Fibroblast of the conjunctiva (primary cell): ENCODE results near the gene CTNNBL1.
"Not testable (repeated sequence)": the region's sequence is repeated elsewhere in the genome, so short reads cannot be mapped to it uniquely, and the experiment has no call there.

Source experiments
- DNase-seq: peaks from one replicate; pipeline ENCODE4 v3.0.0-alpha.2; 2010; ENCODE audit warnings: low read depth

CTNNBL1 gene, protein sequence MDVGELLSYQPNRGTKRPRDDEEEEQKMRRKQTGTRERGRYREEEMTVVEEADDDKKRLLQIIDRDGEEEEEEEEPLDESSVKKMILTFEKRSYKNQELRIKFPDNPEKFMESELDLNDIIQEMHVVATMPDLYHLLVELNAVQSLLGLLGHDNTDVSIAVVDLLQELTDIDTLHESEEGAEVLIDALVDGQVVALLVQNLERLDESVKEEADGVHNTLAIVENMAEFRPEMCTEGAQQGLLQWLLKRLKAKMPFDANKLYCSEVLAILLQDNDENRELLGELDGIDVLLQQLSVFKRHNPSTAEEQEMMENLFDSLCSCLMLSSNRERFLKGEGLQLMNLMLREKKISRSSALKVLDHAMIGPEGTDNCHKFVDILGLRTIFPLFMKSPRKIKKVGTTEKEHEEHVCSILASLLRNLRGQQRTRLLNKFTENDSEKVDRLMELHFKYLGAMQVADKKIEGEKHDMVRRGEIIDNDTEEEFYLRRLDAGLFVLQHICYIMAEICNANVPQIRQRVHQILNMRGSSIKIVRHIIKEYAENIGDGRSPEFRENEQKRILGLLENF

GRCh38 chr20:37693635-37694626 is at the start of gene CTNNBL1:
Gene CTNNBL1 (plus strand): TSS chr20:37694030. CDS start chr20:37694123, 93 bp downstream.
- peak; percentile 94 for DNase-seq

DNA sequence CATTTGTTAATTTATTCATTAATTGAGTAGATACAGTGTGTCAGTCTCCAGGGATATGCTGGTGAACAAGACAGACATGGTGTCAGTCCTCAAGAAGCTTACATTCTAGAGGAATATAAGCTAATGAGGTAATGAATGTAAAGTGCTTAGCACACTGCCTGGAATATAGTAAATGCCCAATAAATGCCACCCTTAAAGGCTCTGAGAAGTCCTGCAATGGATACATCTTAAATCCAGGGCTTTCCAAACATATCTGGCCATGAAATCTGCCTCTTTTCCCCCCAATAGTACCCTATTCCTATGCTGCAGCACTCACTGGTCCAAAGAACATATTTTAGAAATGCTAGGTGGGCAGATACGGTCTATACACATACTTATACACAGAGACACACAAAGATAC is 49.2 kb upstream of the CTNNBL1 start:
- DNase-seq: no peak

DNA sequence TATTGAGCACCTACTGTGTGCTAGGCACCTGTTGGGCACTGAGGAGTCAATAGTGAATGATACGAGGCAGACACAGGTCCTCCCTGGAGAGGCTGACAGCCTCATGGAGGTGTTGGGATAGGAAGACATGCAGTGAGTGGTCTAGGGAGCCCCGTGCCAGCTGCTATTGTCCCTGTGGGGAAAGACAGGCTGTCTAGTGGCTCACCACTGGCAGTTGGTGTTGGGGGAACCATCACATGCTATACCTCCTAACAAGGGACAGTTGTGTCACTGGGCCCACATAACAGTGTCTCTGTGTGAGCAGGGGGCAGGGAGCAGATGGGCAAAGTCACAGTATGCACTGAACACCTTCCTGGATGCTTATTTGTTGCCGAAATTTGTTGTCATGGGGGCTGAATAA is 45.9 kb upstream of the CTNNBL1 start:
- DNase-seq: no peak

DNA sequence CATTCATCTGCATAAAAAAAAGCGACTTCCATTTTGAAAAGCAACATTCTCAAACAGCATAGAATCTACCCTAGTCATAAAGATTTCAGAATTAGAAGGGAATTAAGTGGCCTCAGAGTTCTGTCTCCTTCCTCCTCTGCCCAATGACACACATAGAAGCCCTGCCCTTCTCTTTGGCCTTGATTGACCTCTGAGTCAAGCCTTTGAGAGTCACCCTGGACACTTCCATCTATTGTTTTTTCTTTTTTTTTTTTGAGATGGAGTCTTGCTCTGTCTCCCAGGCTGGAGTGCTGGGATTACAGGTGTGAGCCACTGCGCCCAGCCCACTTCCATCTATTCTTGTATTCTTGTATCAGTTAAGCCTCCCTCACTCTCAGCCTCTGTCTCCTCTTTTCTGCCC is 44.8 kb upstream of the CTNNBL1 start:
- DNase-seq: no peak

GRCh38 chr20:37649676-37650370 is 44.0 kb upstream of the CTNNBL1 start:
- no peak for DNase-seq

DNA sequence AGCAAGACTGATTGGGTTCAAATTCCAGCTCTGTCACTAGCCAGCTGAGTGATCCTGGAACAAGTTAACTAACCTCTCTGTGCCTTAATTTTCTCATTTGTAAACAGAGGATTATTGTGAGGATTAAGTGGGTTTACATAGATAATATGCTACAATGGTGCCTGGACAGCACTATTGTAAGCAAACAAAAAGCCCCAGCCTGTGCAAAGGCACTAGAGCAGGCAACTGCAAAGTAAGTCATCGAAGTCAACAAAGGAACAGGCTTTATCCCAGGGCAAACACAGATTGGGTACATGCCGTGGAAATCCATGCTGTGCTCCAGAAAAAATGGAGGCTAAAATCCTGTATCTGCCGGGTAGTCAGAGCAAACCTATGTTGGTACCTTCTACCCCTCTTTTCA is 43.2 kb upstream of the CTNNBL1 start:
- no peak for DNase-seq

GRCh38 chr20:37651932-37652331 is 41.9 kb upstream of the CTNNBL1 start:
- DNase-seq: no peak

- DNase-seq: no peak
Measured at GRCh38 chr20:37656945-37657344, 36.9 kb upstream of the CTNNBL1 start.

GRCh38 chr20:37657924-37658804 is 35.7 kb upstream of the CTNNBL1 start:
- DNase-seq: no peak

DNA sequence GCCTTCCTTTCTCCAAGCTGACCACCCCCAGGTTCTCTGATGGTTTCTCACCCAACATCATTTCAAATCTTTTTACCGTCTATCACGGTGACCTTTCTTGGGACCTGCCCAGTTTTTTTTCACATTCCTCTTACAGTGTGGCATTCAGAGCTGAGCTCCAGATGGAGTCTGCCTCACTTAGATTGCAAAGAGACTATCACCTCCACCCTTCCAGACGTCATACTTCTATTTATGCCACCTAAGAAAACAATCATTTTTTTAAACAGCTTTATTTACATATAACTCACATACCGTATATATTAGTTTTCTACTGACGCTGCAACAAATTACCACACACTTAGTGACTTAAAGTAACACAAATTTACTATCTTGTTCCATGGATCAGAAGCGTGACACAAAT is 32.3 kb upstream of the CTNNBL1 start:
- no peak for DNase-seq

DNA sequence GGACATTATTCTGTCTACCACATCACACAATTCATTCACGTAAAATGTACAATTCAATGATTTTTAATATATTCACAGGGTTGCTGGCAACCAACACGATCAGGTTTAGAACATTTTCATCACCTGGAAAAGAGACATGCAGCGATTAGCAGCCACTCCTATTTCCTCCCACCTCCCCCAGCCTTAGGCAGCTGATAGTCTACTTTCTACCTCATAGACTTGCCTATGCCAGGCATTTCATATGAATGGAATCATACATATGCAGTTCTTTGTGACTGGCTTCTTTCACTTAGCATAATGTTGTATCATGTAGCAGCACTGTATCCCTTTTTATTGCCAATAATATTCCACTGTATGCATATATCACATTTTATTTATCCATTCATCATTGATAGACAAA is 31.5 kb upstream of the CTNNBL1 start:
- DNase-seq: no peak

DNA sequence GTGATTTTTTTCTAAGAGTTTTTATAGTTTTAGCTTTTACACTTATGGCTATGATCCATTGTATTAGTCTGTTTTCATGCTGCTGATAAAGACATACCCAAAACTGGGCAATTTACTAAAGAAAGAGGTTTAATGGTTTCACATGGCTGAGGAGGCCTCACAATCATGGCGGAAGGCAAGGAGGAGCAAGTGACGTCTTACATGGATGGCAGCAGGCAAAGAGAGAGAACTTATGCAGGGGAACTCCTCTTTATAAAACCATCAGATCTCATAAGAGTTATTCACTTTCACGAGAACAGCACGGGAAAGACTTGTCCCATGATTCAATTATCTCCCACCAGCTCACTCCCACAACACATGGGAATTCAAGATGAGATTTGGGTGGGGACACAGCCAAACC is 29.2 kb upstream of the CTNNBL1 start:
- DNase-seq: not testable (repeated sequence)

- no peak for DNase-seq
Measured at GRCh38 chr20:37668166-37668565, 25.7 kb upstream of the CTNNBL1 start.

- DNase-seq: no peak
Measured at GRCh38 chr20:37669062-37669772, 24.6 kb upstream of the CTNNBL1 start.

DNA sequence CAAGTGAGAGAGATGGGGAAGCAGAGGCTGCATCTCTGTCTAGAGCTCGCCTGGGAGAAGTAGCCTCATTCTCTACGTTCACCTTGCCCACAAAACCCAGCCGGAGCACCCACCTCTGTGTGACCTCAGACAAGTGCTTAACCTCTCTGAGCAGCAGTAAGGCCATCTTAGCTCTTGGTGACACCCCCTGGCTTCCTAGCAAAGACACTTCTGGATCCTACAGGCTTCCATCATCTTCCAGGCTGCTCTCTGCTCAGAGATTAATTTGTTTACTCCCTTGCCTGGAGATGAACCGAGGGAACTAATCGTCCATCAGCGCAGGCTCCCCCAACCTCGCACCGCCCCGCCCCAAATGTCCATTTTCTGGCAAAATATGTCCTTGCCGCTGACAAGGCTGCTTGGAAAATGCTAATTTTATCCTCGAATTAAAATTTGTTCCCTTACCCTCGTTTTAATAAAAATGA is 24.0 kb upstream of the CTNNBL1 start:
- DNase-seq: no peak

DNA sequence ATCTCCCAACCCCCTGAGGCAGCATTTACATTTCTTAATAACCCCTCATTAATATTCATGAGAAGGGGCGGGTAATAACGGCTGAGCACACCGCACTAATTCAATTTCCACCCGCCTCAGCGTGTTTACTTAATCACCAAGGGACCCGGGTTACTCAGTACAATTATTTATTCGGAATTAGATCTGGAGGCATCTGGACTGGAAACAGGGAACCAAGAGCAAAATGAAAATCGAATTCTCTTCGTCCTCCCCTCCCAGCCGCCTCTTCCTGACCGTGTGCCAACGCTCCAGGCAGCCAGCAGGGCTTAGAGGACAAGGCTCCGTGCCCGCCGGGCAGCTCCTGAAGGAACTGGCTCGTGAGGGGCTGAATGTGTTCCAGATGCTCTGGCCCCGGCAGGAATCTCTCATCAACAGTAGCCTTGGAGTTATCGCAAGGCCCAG is 23.5 kb upstream of the CTNNBL1 start:
- peak; percentile 49 for DNase-seq

GRCh38 chr20:37672143-37672542 is 21.7 kb upstream of the CTNNBL1 start:
- DNase-seq: no peak

DNA sequence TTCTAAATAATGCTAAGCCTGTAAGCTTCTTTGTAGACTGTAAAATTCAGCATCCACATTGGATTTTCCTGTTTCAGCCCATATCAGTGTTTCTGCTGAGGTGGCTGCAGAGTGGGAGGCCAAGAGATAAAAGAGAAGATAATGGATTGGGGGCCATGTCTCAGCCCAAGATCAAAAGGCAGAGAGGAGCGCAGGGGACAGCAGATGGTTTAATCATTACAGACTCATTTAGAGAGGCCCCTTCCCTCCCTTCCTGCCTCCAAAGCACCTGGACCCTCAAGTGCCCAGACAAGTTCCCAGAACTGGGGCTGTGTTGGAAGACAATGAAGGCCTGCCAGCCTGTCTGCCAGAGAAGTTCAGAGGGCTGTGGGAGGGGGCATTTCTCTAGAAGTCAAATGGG is 20.4 kb upstream of the CTNNBL1 start:
- no peak for DNase-seq

GRCh38 chr20:37676440-37676839 is 17.4 kb upstream of the CTNNBL1 start:
- DNase-seq: no peak
